HG02938 (cell line): ENCODE measurements around the gene TARS3.

ENCODE experiments used
- ATAC-seq: cut with Tn5 transposase; IDR thresholded peaks from one replicate; pipeline ENCODE4 v1.9.1; 2021; ENCODE audit warnings: mild to moderate bottlenecking, moderate library complexity; ENCODE audit not compliant: unreplicated experiment

Gene TARS3

GRCh38 chr15:101702077-101702476 is 22.2 kb downstream of the TARS3 start:
- no peak for ATAC-seq

GRCh38 chr15:101698314-101698713 is 26.0 kb downstream of the TARS3 start:
- no peak for ATAC-seq

GRCh38 chr15:101697488-101697887 is 26.8 kb downstream of the TARS3 start:
- ATAC-seq, result no peak

GRCh38 chr15:101696829-101697228 is 27.4 kb downstream of the TARS3 start:
- ATAC-seq, result no peak

GRCh38 chr15:101694261-101694660 is 30.0 kb downstream of the TARS3 start:
- ATAC-seq, result no peak

GRCh38 chr15:101692801-101693598 is 31.3 kb downstream of the TARS3 start:
- no peak for ATAC-seq

- ATAC-seq, result no peak
Measured at GRCh38 chr15:101689901-101690300, 34.4 kb downstream of the TARS3 start.

GRCh38 chr15:101686718-101687117 is 37.6 kb downstream of the TARS3 start:
- ATAC-seq, result no peak

GRCh38 chr15:101684877-101685276 is 39.4 kb downstream of the TARS3 start:
- ATAC-seq, result no peak

- no peak for ATAC-seq
Measured at GRCh38 chr15:101684384-101684783, 39.9 kb downstream of the TARS3 start.

- ATAC-seq, result no peak
Measured at GRCh38 chr15:101679806-101680205, 44.5 kb downstream of the TARS3 start.

GRCh38 chr15:101676921-101677329 is 47.3 kb downstream of the TARS3 start:
- no peak for ATAC-seq

GRCh38 chr15:101675796-101676582 is 48.3 kb downstream of the TARS3 start:
- ATAC-seq, result no peak

GRCh38 chr15:101675015-101675414 is 49.3 kb downstream of the TARS3 start:
- ATAC-seq, result no peak

GRCh38 chr15:101672298-101672697 is 52.0 kb downstream of the TARS3 start:
- ATAC-seq, result no peak

GRCh38 chr15:101669744-101670143 is 54.5 kb downstream of the TARS3 start:
- ATAC-seq, result no peak

- no peak for ATAC-seq
Measured at GRCh38 chr15:101667881-101668280, 56.4 kb downstream of the TARS3 start.

GRCh38 chr15:101664303-101664913 is 59.9 kb downstream of the TARS3 start:
- ATAC-seq, result no peak

- ATAC-seq, result no peak
Measured at GRCh38 chr15:101662203-101662602, 62.1 kb downstream of the TARS3 start.

GRCh38 chr15:101660005-101660404 is 64.3 kb downstream of the TARS3 start:
- no peak for ATAC-seq

- ATAC-seq, result no peak
Measured at GRCh38 chr15:101657968-101658784, 66.1 kb downstream of the TARS3 start.
